Dermis blood vessel endothelial cell (primary cell): Measurements from ENCODE around the gene GID8. TPM values are rescaled to one million over a fixed set of nuclear protein-coding genes. Genes with fewer than 3 reads are reported as not detected.
"Not testable (repeated sequence)": the region's sequence is repeated elsewhere in the genome, so short reads cannot be mapped to it uniquely, and the experiment has no call there.

ENCODE experiments used
- DNase-seq: peaks from one replicate; pipeline ENCODE4 v3.0.0; 2010
- total RNA-seq: library from RNA; depleted of rRNA; stranded (reverse); fragments of >200 nt; gene quantifications from 2 replicates; pipeline ENCODE4 v1.2.3, GENCODE V29; 2014

GID8 gene
- total RNA-seq, 1 donor from 2014 or later: 43.7 TPM

DNA sequence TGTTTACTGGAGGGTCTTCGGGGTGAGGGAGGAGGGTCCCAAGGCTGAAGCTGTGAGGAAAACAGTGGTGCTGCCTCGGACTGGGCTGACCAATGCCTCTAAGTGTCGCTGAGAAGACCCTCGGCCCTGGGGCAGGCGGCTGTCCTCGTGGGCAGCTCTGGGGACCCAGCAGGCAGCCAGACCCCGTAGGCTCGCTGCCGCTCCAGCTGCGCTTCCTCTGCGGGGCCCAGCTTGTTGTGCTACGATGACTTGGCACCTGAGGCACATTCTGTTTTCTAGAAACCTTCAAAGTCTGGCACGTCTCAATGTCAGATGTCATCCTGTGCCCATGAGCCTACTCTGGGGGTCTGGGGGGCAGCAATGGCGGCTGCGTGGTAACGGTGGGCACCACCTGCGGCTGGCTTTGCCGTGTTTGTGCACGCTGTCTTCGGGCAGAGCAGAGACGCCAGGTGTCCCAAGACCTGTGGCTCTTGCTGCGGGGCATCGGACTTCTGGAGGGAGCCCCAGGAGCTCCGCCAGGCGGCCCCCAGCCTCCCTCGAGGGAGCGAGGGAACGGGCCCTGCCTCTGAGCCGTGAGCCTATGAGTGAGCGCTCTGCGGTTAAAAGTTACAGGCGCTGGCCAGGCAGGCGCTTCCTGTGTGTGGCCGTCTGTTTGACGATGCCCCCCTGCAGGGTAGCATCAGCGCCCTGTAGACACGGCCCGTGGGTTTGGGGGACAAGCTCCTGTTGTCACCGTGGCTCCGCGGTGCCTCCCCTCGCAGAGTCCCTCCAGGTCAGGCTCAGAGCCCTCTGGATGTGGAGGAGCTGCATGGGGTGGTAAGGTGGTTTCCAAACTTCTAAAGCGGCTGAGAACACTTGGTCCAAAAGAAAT, 21.4 kb downstream of the GID8 start:
- DNase-seq: no peak

DNA sequence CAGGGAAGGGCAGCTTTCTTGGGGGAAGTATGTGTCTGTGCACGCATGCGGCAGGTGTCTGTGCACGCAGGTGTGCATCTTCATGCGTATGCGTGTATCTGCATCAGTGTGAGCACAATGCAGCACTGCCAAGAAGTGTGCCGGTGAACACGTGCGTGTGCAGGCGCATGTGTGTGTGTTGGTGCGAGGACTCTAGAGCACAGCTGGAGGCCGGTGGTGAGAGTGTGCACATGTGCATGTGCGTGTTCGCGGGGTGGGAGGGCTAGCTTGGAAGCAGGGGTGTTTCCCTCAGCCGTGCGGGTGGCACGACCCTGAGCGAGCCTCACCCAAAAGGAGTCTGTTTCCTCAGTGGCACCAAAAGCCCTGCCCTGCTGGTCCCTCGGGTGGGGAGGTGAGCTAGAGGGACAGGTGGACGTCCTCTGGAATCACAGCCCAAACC, 22.1 kb downstream of the GID8 start:
- DNase-seq: no peak

DNA sequence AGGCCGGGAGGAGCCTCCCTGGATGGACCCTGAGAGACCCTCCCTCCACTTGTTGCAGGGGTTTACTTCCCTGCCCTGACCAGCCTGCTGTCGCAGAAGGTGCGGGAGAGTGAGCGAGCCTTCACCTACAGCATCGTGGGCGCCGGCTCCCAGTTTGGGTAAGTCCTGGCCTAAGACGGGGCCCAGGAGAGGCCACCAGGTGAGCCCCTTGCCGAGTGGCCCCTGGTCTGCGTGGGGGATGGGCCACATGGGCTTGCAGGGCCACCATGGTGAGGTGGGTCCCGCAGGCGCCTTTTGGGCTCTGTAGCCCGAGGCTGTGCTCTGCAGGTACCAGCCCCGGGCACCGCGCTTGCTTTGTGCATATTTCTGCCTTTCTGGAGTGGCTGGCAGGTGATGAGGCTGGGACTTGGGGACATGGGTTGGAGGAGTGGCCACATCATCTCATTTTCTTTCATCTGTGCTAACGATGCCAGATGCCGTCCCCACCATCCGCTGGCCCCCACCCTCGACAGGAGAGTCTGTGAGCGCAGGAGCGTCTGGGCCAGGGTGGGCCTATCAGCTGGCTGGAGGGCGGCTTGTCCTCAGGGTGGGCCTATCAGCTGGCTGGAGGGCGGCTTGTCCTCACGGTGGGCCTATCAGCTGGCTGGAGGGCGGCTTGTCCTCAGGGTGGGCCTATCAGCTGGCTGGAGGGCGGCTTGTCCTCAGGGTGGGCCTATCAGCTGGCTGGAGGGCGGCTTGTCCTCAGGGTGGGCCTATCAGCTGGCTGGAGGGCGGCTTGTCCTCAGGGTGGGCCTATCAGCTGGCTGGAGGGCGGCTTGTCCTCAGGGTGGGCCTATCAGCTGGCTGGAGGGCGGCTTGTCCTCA, 22.7 kb downstream of the GID8 start:
- not testable (repeated sequence) for DNase-seq

DNA sequence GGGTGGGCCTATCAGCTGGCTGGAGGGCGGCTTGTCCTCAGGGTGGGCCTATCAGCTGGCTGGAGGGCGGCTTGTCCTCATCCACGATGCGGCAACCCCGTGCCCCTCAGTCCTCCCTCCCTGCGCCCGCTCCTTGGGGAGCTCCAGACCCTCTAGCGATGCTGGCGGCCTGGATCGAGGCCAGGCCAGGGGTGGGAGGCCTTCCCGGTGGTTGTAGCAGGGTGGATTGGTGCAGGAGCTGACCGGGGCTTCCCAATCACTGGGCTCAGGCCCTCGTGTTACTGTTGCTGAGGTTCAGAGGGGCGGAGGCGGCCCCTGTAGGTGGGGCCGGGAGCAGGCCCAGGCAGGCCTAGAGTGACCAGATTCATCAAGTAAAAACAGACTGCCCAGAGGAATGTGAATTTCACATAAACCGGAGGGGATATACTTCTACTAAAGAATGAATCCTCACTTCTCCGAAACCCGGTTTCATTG, 23.4 kb downstream of the GID8 start:
- DNase-seq: no peak

DNA sequence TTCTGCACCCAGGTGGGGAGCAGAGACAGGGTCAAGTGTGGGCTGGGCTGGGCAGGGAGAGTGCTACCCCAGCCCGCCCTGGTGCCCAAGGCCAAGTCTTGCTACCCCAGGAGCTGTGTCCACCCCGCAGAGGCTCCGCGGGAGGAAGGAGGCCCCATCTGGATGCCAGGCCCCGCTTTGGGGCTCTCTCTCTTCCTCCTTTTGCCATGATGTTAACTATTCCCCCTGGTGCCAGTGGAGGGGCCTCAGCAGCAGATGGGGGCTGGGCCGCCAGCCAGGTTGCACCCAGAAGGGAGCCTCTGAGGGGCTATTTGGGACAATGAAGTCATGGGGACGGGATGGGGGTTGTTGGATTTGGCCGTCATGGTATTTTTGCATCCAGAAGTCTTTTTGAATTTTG, 23.9 kb downstream of the GID8 start:
- DNase-seq: no peak

DNA sequence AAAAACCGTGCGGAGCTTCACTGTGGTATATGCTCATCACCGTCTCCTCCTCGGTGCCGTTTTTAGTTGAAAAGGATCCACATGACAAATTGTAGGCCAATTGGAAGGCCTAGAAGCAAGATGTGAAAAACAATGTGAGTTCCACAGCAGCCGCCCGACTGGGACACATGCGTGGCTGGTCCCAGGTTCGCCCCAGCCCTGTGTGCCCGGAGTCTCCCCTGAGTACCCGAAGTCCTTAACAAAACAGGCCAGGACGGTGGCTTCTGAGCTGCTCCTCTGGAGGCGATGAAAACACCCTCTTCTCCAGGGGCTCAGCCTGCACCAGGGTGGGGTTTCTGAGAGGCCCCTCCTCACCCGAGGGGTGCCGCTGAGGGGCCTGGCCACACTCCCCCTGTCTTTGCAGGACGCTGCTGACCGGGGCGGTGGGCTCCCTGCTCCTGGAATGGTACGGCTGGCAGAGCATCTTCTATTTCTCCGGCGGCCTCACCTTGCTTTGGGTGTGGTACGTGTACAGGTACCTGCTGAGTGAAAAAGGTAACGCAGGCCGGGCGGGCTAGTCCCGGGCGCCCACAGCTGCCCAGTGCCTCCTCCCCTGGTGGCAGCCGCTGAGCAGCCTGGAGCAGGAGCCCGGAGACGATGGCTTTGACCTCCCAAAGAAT, 24.4 kb downstream of the GID8 start:
- no peak for DNase-seq

DNA sequence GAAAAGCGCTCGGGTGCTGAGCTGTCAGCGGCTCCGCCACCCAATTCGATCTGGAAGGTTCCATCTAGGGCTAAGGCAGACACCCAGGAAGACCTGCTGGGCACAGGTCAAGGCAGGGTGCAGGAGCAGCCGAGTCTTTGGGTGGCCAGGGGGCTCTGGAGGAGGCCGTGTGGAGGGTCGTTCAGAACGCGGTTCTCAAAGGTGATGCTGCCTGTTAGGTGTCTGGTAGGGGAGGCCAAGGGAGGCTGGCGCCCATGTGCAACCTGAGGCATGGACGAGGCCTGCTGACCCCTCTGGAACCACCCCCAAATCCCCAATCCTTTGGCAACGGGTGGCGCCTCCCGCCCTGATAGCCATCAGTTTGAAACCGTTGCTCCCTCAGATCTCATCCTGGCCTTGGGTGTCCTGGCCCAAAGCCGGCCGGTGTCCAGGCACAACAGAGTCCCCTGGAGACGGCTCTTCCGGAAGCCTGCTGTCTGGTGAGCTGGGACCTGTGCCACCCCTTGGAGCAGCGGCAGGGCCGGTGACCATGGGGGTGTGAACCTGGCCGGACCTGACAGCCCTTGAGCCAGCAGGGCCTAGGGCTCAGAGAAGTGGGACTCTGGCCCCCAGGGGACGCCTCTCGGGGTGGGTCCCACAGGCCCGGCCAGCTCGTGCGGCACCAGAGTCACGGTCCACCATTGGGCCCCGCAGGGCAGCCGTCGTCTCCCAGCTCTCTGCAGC, 25.1 kb downstream of the GID8 start:
- no peak for DNase-seq

DNA sequence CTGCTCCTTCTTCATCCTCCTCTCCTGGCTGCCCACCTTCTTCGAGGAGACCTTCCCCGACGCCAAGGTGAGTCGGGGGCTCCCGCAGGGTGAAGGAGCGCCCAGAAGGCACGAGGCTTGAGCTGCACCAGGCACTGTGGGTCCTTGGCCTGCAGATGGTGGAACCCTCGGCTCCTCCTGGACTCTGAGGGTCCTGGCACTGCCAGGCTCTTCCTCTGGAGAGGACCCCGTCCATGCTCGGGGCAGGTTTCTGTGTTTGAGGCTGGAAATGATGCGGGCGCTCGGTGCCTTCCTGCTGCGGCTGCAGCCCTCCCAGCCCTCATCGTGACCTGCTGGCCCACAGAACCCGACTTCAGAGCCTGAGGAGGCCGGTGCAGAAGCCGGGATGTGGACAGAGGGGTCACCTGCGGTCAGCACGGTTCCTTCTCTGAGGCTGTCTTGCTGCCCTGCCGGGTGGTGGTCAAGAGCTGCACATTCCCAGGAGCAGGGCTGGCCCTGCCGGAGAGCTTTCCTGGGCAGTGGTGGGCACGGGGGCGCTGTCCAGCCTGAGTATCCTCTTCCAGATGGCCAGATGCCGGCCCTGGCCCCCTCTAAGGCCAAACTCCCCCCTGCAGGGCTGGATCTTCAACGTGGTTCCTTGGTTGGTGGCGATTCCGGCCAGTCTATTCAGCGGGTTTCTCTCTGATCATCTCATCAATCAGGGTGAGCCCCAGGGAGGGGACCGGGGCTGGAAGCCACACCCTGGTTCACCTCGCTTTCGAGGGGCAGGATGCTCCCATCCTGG, 25.9 kb downstream of the GID8 start:
- DNase-seq: no peak

DNA sequence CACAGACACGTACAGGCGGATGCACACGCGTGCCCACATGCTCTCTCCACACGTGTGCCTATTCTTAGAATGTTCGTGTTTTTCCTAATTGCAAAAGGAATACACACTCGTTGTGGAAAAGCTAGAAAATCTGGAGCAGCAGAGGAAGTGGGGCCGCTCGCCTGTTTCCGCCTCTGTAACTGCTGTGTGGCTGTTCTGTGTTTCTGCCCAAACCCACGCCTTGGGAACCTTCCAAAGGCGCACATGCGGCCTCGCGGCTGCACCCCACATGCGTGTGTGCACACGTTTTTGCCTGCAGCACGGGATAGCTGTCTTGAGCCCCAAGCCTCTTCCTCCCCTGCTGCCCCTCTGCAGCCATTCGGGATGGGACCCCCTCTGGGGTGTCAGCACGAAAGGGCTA, 26.8 kb downstream of the GID8 start:
- no peak for DNase-seq

DNA sequence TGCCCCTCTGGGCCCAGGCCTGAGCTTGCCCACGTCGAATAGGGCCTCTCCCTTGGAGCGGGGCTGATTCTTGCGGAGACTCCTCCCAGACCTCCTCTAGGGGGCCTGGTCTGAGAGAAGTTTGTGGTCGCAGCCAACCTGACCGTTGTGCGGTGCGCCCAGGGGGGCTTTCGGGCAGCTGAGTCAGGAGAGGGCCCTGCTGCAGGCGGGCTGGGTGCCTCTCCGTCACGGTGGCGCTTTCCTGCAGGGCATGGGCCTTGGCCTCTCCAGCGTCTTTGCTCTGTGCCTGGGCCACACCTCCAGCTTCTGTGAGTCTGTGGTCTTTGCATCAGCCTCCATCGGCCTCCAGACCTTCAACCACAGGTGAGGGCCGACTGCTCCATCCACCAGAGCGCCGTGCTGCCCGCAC, 27.4 kb downstream of the GID8 start:
- DNase-seq: no peak

DNA sequence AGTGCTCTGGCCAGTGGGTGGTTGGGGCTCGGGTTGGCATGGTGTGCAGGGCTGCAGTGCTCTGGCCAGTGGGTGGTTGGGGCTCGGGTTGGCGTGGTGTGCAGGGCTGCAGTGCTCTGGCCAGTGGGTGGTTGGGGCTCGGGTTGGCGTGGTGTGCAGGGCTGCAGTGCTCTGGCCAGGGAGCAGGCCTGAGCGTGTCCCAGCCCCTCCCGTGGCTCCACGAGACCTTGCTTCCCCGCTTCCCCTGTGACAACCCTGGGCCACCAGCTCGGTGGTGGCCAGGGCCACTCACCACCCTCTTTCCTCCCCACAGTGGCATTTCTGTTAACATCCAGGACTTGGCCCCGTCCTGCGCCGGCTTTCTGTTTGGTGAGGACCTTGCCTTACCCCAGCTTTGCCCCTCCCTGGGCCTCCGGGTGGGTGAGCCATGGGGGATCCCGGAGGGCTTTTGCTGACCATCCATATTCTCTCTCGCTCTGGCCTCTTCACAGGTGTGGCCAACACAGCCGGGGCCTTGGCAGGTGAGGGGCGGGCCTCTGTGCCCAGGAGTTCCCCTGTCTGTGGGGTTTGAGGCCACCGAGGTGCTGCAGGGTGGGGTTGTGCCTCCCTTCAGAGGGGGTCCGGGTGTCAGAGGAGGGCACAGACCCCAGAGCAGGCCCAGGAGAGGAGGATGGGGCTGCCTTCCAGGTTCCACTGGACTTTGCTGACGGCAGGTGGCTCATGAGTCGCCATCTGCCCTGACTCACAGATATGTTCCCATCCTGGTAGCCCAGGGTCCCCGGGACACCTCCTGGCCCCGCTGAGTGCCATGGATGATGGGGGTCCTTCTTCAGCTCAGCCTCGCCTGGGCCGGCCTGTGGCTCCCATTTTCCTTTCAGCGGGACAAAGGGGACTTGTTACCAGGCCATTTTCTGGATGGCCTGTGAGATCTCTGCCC, 28.5 kb downstream of the GID8 start:
- no peak for DNase-seq

DNA sequence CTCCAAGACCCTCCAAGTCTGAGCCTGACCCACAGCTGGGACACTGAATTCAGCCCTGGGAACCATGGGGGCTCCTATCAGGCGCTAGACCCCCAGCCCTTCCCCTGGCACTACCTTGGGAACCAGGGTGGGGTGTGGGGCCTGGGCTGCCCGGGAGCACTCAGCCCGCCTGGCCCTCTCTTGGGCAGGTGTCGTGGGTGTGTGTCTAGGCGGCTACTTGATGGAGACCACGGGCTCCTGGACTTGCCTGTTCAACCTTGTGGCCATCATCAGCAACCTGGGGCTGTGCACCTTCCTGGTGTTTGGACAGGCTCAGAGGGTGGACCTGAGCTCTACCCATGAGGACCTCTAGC, 29.2 kb downstream of the GID8 start:
- DNase-seq: no peak

DNA sequence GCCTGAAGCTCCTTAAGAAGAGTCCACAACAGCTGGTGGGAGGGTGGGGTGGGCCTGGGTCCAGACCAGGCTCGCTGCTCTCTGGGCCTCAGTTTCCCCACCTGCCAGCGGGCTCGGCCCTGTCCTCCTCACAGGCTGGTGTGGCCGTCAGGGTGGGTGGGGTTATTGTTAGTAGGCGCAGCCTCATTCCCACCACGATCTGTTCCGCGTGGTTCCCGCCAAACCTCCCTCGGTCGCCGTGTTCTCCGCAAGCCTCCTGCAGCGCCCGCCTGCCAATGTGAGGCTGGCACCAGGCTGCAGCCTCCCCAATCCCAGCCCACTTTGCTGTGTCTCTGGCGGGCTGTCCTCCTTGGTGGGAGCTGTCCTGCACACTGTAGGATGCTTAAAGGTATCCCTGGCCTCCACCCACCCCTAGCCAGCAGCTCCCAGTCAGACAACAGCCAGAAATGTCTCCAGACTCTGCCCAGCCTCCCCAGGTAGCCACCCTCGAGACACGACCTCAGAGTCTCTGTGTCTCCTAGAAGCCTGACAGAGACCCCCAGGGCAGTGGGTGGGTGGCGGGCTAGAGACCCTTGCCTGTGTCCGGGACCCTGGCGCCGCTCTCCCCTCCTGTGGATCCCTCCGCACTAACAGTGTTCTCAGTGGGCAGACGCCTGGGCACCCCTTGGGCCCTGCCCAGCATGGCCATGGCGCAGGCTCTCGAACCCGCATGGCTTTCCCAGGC, 29.8 kb downstream of the GID8 start:
- no peak for DNase-seq

DNA sequence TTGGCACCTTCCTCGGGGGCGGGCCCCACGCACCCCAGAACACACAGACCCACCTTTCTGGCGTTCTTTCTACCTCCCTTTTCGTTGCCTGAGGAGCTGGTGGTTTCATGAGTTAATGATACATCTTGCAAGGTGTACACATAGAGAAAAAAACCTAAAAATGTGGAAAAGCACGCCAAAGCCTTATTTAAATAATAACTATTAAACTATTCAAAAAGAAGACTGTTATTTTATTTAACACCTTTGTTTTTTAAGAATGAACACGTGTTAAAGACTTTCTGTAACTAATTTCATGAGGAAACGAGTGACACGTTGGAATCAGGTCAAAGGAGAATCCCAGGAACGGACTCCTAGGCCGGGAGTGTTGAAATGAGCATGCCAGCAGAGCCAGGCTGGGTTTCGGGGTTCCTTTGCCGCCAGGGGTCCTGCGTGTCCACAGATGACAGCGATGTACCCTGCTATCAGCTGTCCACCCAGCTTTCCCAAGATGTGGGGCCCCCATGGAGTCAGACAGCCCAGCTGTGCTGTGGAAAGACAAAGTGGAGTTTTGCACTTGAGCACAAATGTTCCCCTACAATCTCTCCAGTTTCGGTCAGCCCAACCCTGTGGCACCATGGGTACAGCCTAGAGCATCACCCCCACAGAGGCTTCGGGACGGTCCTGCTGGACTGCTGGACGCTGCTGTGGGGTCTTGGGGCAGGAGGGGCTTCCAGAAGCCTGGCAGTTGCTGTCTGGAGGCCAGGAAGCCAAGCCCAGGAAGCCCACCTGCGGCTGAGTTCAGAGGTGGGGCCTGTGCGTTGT, 30.6 kb downstream of the GID8 start:
- no peak for DNase-seq

DNA sequence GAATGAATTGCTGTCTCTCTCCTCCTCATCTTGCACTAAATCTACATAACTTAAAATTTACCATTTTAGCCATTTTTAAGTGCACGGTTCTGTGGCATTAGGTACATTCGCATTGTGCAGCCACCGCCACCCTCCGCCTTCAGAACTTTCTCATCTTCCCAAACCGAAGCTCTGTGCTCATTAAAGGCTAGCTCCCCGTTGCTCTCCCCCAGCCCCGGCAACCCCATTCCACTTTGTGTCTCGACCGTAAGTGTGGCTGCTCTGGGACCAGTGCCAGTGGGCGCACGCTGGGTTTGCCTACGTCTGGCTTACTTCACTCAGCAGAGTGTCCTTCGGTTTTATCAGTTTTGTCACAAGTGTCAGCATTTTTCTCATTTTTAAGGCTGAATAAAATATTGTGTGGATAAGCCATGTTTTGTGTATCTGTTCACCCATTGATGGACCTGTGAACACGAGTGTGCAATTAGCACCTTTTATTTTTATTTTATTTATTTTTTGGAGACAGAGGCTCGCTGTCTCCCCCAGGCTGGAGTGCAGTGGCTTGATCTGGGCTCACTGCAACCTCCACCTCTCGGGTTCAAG, 31.3 kb downstream of the GID8 start:
- no peak for DNase-seq

DNA sequence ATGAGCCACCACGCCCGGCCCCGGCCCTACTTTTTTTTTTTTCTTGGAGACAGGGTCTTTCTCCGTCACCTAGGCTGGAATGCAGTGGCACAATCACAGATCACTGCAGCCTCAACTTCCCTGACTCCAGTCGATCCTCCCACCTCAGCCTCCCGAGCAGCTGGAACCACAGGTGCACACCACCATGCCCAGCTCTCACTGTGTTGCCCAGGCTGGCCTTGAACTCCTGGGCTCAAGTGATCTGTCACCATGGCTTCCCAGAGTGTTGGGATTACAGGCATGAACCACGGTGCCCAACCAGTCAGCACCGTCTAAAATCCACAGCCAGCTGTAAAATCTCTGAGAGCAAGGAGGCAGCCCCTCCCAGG, 32.0 kb downstream of the GID8 start:
- DNase-seq: no peak

DNA sequence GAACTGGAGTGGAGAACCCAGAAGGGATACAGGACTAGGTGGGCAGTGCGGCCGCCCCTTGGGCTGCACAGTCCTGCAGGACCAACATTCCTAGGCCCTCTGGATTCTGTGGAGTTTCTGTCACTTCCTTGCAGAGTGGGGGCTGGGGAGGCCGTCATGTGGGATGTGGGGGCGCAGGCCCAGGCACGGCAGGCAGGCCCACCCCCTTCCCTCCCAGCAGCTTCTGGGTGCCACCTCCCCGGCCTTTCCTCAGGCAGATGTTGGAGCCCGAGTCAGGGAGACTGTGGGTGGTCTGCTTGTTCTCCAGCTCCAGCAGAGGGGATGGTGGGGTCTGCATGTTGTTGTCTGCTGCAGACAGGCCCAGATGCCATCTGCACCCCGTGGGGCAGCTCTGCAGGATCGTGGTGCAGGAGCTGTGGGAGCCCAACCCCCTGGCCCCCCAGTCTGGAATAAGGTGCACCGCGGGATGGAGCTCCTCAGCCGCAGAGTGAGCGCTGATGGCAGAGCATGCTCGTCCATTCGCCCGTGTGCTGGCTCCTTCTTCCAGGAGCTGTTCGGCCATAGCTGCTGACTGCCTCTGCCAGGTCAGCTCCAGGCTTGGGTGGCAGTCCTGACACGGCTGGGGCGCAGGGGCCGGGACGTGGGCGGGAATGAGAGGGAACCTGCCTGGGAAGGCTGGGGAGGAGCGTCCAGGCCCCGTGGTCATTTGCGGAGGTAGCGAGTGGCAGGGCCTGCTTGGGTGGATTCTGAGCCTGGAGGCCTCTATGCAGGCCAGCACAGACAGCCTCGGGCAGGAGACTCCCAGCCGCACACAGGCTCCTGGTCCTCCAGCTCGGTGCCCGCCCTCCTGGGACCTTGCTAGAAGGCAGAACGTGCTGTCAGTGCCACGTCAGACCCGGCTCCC, 32.6 kb downstream of the GID8 start:
- DNase-seq: no peak
